Vagina (tissue), 2 donors: ENCODE data around the gene RRAD. TPM values are rescaled to one million over a fixed set of nuclear protein-coding genes. Genes with fewer than 3 reads are reported as not detected.

ENCODE experiments used
- DNase-seq, 2 donors: peaks; one replicate each; pipeline ENCODE4 v3.0.0-alpha.2; 2017; ENCODE audit errors: extremely low spot score in 2 of 2
- H3K27ac ChIP-seq: fragments of 200-600 bp; sonication (generic); one replicate; pipeline ENCODE4 v1.5.1; 2019
- H3K27me3 ChIP-seq: fragments of 200-600 bp; sonication (generic); one replicate; pipeline ENCODE4 v1.5.1; 2019
- H3K36me3 ChIP-seq, 2 donors: fragments of 200-600 bp; sonication (generic); one replicate each; pipeline ENCODE4 v1.5.1; 2017 to 2019
- H3K4me1 ChIP-seq: fragments of 200-600 bp; sonication (generic); one replicate; pipeline ENCODE4 v1.5.1; 2019
- H3K4me3 ChIP-seq, 2 donors: fragments of 200-600 bp; sonication (generic); 1 replicate in 1 of 2; 2 replicates in 1 of 2; pipeline ENCODE4 v1.5.1; 2016 to 2019
- H3K9me3 ChIP-seq: fragments of 200-600 bp; sonication (generic); one replicate; pipeline ENCODE4 v1.5.1; 2019
- POLR2A ChIP-seq, 2 donors: fragments of 450-650 bp; IDR thresholded peaks; one replicate each; pipeline ENCODE4 v1.6.1; 2017; ENCODE audit warnings: antibody characterized with exemption in 2 of 2, mild to moderate bottlenecking in 2 of 2, moderate library complexity in 2 of 2
- POLR2AphosphoS5 ChIP-seq, 2 donors: sonication (generic); formaldehyde crosslinking; IDR thresholded peaks; one replicate each; pipeline ENCODE4 v1.9.0; 2017; ENCODE audit warnings: antibody characterized with exemption in 2 of 2, mild to moderate bottlenecking in 2 of 2, low read depth in 1 of 2; ENCODE audit not compliant: insufficient read depth in 1 of 2
- intact Hi-C: fragments of 100-400 bp; cut with DNase I; formaldehyde crosslinking; loops from one replicate; pipeline ENCODE4 v1.15.1; 2023
- total RNA-seq: library from RNA; depleted of rRNA; stranded (reverse); fragments of >200 nt; gene quantifications from one replicate; pipeline ENCODE4 v1.2.3, GENCODE V29; 2016
- TF ChIP-seq, protein P1 (sequence below), 3 experiments: fragments of 450-650 bp in 2 of 3; fragments of 200-600 bp in 1 of 3; sonication (generic) in 1 of 3; IDR thresholded peaks; one replicate each; pipeline ENCODE4 v1.5.1; 2017 to 2019; ENCODE audit warnings: antibody characterized with exemption in 3 of 3, mild to moderate bottlenecking in 2 of 3, moderate library complexity in 2 of 3

The RRAD gene
- total RNA-seq, 1 donor from 2014 or later = 49.1 TPM

DNA sequence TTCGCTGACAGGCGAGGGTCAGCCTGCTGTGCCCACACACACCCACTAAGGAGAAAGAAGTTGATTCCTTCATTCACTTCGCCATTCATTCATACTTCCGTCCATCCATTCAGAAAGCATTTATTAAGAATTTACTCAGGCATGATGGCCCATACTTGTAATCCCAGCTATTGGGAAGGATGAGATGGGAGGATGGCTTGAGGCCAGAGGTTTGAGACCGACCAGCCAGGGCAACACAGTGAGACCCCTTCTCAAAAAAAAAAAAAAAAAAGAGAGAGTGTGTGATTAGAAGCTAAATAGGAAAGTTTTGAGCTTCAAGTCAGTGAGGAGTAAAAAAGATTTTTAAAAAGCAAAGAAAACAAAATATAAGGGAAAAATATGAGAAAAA is 18.7 kb upstream of the RRAD start:
- Histone ChIP-seq H3K27ac (no peak overlapping the region), H3K36me3 (peaks cover 0 to 49% of the 10 kb centered on the region in 2 donors), H3K9me3 (no peaks in the 10 kb centered on the region), H3K27me3 (no peaks in the 10 kb centered on the region), H3K4me3 (no peak overlapping the region), H3K4me1 (peaks cover 19% of the 10 kb centered on the region)
- TF ChIP-seq POLR2A (IDR thresholded peaks at IDR 0.05) = no peak
- TF ChIP-seq, protein P1, sequence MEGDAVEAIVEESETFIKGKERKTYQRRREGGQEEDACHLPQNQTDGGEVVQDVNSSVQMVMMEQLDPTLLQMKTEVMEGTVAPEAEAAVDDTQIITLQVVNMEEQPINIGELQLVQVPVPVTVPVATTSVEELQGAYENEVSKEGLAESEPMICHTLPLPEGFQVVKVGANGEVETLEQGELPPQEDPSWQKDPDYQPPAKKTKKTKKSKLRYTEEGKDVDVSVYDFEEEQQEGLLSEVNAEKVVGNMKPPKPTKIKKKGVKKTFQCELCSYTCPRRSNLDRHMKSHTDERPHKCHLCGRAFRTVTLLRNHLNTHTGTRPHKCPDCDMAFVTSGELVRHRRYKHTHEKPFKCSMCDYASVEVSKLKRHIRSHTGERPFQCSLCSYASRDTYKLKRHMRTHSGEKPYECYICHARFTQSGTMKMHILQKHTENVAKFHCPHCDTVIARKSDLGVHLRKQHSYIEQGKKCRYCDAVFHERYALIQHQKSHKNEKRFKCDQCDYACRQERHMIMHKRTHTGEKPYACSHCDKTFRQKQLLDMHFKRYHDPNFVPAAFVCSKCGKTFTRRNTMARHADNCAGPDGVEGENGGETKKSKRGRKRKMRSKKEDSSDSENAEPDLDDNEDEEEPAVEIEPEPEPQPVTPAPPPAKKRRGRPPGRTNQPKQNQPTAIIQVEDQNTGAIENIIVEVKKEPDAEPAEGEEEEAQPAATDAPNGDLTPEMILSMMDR (IDR thresholded peaks at IDR 0.05) = no peak
- TF ChIP-seq POLR2AphosphoS5 (IDR thresholded peaks at IDR 0.05; ENCODE audit: insufficient read depth in 1 of 2, low read depth in 1 of 2) = no peak
- no peak for DNase-seq
- intact Hi-C loops = no loop called here

DNA sequence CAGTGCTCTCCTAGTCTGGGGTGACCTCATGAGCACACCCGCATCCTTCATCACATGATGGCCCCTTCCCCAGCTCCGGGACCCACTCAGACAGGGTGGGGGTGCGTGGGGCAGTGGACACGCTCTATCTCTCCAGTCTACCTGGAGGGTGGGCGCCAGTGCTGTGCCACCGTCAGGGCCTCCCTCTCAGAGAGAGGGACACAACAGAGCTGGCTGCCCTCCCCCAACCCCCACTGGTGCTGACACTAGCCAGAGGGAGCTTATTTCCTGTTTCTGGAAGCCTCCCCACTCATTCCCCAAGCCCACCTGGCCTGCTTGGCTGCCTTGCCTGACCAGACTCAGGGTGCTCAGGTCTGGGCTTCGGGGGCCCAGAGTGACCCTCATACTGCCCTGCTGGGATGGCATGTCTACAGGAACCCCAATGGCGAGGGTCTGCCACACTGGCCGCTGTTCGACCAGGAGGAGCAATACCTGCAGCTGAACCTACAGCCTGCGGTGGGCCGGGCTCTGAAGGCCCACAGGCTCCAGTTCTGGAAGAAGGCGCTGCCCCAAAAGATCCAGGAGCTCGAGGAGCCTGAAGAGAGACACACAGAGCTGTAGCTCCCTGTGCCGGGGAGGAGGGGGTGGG is 18.2 kb upstream of the RRAD start:
- no peak overlapping the region for H3K27ac ChIP-seq
- peaks cover 14% of the 10 kb centered on the region for H3K4me1 ChIP-seq
- no peak for DNase-seq
- no peaks in the 10 kb centered on the region for H3K27me3 ChIP-seq
- intact Hi-C loops = no loop called here
- H3K4me3 ChIP-seq = no peak overlapping the region
- no peaks in the 10 kb centered on the region for H3K9me3 ChIP-seq
- TF ChIP-seq, protein P1 (IDR thresholded peaks at IDR 0.05) = no peak
- TF ChIP-seq POLR2A (IDR thresholded peaks at IDR 0.05) = no peak
- no peak for TF ChIP-seq POLR2AphosphoS5 (IDR thresholded peaks at IDR 0.05; ENCODE audit: insufficient read depth in 1 of 2, low read depth in 1 of 2)
- peaks cover 0 to 52% of the 10 kb centered on the region in 2 donors for H3K36me3 ChIP-seq

DNA sequence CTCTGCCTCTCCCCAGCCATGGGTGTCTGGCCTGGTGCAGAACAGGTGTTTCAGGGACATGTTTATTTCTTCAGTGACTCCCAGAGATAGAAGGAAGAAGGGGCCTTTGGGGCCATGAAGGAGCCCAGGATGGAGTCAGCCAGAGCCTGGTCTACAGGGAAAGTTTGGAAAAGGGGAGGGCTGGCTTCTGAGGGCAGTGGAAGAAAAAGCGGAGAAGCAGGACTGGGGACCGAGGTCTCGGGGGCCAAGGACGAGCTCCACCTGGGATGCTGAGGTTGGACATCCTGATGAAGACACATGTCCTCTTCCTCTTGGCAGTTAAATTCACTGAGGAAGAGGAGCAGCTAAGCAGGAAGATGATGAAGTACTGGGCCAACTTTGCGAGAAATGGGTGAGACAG is 17.6 kb upstream of the RRAD start:
- no peak overlapping the region for H3K27ac ChIP-seq
- no peaks in the 10 kb centered on the region for H3K27me3 ChIP-seq
- H3K9me3 ChIP-seq = no peaks in the 10 kb centered on the region
- TF ChIP-seq, protein P1 (IDR thresholded peaks at IDR 0.05) = no peak
- TF ChIP-seq POLR2A (IDR thresholded peaks at IDR 0.05) (no peak), POLR2AphosphoS5 (IDR thresholded peaks at IDR 0.05; ENCODE audit: insufficient read depth in 1 of 2, low read depth in 1 of 2) (no peak)
- H3K36me3 ChIP-seq = peaks cover 0 to 52% of the 10 kb centered on the region in 2 donors
- H3K4me3 ChIP-seq = no peak overlapping the region
- DNase-seq = no peak
- intact Hi-C loops = no loop called here
- H3K4me1 ChIP-seq = peaks cover 14% of the 10 kb centered on the region

DNA sequence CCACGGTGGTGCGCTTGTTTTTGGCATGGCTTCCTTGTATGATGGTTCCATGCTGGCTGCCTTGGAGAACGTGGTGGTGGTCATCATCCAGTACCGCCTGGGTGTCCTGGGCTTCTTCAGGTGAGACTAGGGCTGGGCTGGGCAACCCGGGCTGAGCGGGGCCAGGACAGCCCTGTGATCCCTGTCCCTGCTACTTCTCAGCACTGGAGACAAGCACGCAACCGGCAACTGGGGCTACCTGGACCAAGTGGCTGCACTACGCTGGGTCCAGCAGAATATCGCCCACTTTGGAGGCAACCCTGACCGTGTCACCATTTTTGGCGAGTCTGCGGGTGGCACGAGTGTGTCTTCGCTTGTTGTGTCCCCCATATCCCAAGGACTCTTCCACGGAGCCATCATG is 14.9 kb upstream of the RRAD start:
- intact Hi-C loops = no loop called here
- no peaks in the 10 kb centered on the region for H3K27me3 ChIP-seq
- TF ChIP-seq POLR2AphosphoS5 (IDR thresholded peaks at IDR 0.05; ENCODE audit: insufficient read depth in 1 of 2, low read depth in 1 of 2) (no peak), POLR2A (IDR thresholded peaks at IDR 0.05) (no peak)
- TF ChIP-seq, protein P1 (IDR thresholded peaks at IDR 0.05) = no peak
- H3K4me1 ChIP-seq = peaks cover 32% of the 10 kb centered on the region
- H3K36me3 ChIP-seq = peaks cover 0 to 57% of the 10 kb centered on the region in 2 donors
- H3K27ac ChIP-seq = no peak overlapping the region
- H3K4me3 ChIP-seq = no peak overlapping the region
- no peaks in the 10 kb centered on the region for H3K9me3 ChIP-seq
- DNase-seq = no peak

DNA sequence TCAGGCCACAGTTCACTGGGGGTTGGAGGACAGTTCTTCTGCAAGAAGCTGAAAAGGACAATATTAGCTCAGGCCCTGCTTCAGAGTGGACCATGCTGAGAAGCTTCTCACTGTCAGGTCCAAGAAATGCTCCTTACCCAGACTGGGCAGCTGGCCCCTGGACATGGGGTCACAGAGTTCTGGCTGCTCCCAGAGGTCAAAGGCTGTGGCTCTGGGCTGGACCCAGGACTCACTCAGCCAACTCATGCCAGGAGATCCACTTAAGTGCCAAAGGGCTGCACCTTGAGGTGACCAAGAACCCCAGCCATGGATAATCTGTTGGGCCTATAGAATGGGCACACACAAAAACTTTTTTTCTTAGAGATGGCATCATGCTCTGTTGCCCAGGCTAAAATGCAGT is 14.0 kb upstream of the RRAD start:
- TF ChIP-seq POLR2AphosphoS5 (IDR thresholded peaks at IDR 0.05; ENCODE audit: insufficient read depth in 1 of 2, low read depth in 1 of 2) (no peak), POLR2A (IDR thresholded peaks at IDR 0.05) (no peak)
- TF ChIP-seq, protein P1 (IDR thresholded peaks at IDR 0.05) = no peak
- H3K36me3 ChIP-seq = peaks cover 0 to 57% of the 10 kb centered on the region in 2 donors
- DNase-seq = no peak
- H3K9me3 ChIP-seq = no peaks in the 10 kb centered on the region
- intact Hi-C loops = no loop called here
- H3K4me3 ChIP-seq = no peak overlapping the region
- H3K4me1 ChIP-seq = peaks cover 34% of the 10 kb centered on the region
- no peaks in the 10 kb centered on the region for H3K27me3 ChIP-seq
- H3K27ac ChIP-seq = no peak overlapping the region
